H1 (cell line): ENCODE measurements around the gene RMDN3. TPM values are rescaled to one million over a fixed set of nuclear protein-coding genes. Genes with fewer than 3 reads are reported as not detected.

Experiments used
- BRCA1 ChIP-seq: IDR thresholded peaks from 2 replicates; pipeline ENCODE4 v1.6.1; 2012; ENCODE audit warnings: low read depth, low read length, improper control_type of control experiment
- CHD7 ChIP-seq: fragments of 300-600 bp; sonication (generic); IDR thresholded peaks from 2 replicates; pipeline ENCODE4 v1.7.1; 2012; ENCODE audit warnings: low read length, moderate library complexity, mild to moderate bottlenecking, inconsistent platforms; ENCODE audit not compliant: insufficient replicate concordance
- EGR1 ChIP-seq: IDR thresholded peaks from 2 replicates; pipeline ENCODE4 v1.6.1; 2011; ENCODE audit warnings: low read depth, low read length, borderline replicate concordance
- PHF8 ChIP-seq: fragments of 200-600 bp; sonication (generic); conservative IDR thresholded peaks from 2 replicates; pipeline ENCODE4 v1.7.1; 2012; ENCODE audit warnings: low read depth, mild to moderate bottlenecking, inconsistent platforms, low read length, moderate library complexity
- POLR2AphosphoS5 ChIP-seq: IDR thresholded peaks from 2 replicates; pipeline ENCODE4 v1.6.1; 2011; ENCODE audit warnings: low read depth, low read length
- RAD21 ChIP-seq, 2 experiments: IDR thresholded peaks in 1 of 2; conservative IDR thresholded peaks in 1 of 2; 2 replicates each; pipeline ENCODE4 v1.6.1; 2011; ENCODE audit warnings: low read depth in 2 of 2, low read length in 2 of 2, improper control_type of control experiment in 1 of 2, inconsistent platforms in 1 of 2, mild to moderate bottlenecking in 1 of 2, moderate library complexity in 1 of 2
- polyA plus RNA-seq, 7 experiments: library from polyadenylated mRNA; depleted of rRNA in 3 of 7; stranded (reverse) in 5 of 7; unstranded in 2 of 7; fragments of >200 nt in 5 of 7; fragments of 200-250 nt in 2 of 7; gene quantifications; 1 replicate in 5 of 7; 2 replicates in 1 of 7; 4 replicates in 1 of 7; pipeline versions ENCODE4 v1.2.1 to v1.2.3, GENCODE V29; 2011 to 2013; ENCODE audit warnings: missing spikeins in 2 of 7, mixed read lengths in 2 of 7
- total RNA-seq: library from RNA; stranded (reverse); fragmentation: NEBNext Ultra II Directional; extraction: Animal tissue kit (Norgen Biotek cat#: 25700); gene quantifications from 2 replicates; pipeline ENCODE4 v1.2.1, GENCODE V29; 2021

RMDN3 gene
- total and polyA plus RNA-seq, 2 of the 8 experiments (the other 6 are each of a cell fraction or from before 2014, with no cell fraction given): 10.8 to 24.1 TPM

GRCh38 chr15:40688932-40689799, 65.9 kb downstream of the RMDN3 start (continued):
- TF ChIP-seq CHD7 (no peak), EGR1 (no peak), POLR2AphosphoS5 (no peak), BRCA1 (no peak), RAD21 (IDR thresholded peaks at IDR 0.05 in 1 of 2, conservative IDR thresholded peaks at IDR 0.05 in 1 of 2; ENCODE audit: low read depth in 2 of 2, low read length in 2 of 2) (no peak), PHF8 (no peak)
